Measurements from ENCODE around the gene TMEM272. TPM values are rescaled to one million over a fixed set of nuclear protein-coding genes. Genes with fewer than 3 reads are reported as not detected.

The TMEM272 gene
- total and polyA plus RNA-seq, 2 of the 4 experiments (the other 2 are of a cell fraction) = not detected

DNA sequence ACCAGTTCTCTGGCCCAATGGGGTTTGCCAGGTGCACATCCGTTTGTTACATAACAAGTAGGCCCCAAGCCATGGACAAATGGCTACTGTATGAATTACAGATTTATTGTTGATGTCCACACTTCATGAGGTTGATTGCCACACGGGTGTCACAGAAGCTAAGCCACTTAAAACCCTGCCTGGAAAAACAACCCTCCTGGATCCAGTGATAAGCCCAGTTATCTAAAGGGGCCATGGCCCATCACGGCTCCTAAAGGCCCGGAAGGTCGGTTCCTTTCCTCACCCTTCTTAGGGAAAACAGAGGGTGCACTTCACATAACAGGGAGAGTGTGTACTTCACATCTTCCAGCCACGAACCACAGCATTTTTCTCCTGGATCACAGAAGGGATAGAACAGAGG lies 4.1 kb downstream of the TMEM272 start:
- no peak overlapping the region for H4K5ac ChIP-seq (ENCODE audit: low read depth, low read length)
- no peaks in the 10 kb centered on the region for H3K36me3 ChIP-seq (ENCODE audit: control insufficient read depth, insufficient read depth, low read length)
- no peak overlapping the region for H3K18ac ChIP-seq (ENCODE audit: low read depth, low read length)
- dilution Hi-C loops (cut with HindIII; ENCODE audit: low sequenced_read_pairs, unreplicated experiment) = no loop called here
- H2AK5ac ChIP-seq (ENCODE audit: low read depth, low read length) = no peak overlapping the region
- H3K27me3 ChIP-seq (ENCODE audit: control insufficient read depth, insufficient read depth, low read length) = peaks cover 38% of the 10 kb centered on the region
- H3K9me1 ChIP-seq (ENCODE audit: insufficient read depth, low read length) = no peaks in the 10 kb centered on the region
- H2AFZ ChIP-seq (replicated peaks; ENCODE audit: low read length, poor library complexity) = no peak overlapping the region
- H3K23ac ChIP-seq (ENCODE audit: low read depth, low read length) = no peak overlapping the region
- BruUV-seq (replicated peaks) = no TSS peak
- no peaks in the 10 kb centered on the region for H3K9me3 ChIP-seq (ENCODE audit: control insufficient read depth, insufficient read depth, low read length)
- H3K14ac ChIP-seq (replicated peaks; ENCODE audit: low read depth, low read length) = no peak overlapping the region
- ChIA-PET CTCF (no interaction called here), POLR2A (ENCODE audit: unreplicated experiment) (no interaction called here)
- H2BK20ac ChIP-seq (ENCODE audit: low read depth, low read length) = no peak overlapping the region
- intact Hi-C loops (cut with micrococcal nuclease) = no loop called here
- no peak overlapping the region for H3K4me3 ChIP-seq (ENCODE audit: insufficient read depth, low read depth, low read length)
- TF ChIP-seq NFE2L2 (IDR thresholded peaks at IDR 0.05; ENCODE audit: low read depth, low read length) (no peak), ELK1 (IDR thresholded peaks at IDR 0.05; ENCODE audit: borderline replicate concordance, low read depth, low read length) (no peak), SMC3 (IDR thresholded peaks at IDR 0.05; ENCODE audit: low read depth, low read length) (no peak), MAFK (IDR thresholded peaks at IDR 0.05; ENCODE audit: low read depth, low read length) (no peak), RAD21 (IDR thresholded peaks at IDR 0.05; ENCODE audit: low read length) (no peak), BHLHE40 (IDR thresholded peaks at IDR 0.05; ENCODE audit: low read depth, low read length) (no peak), CEBPB (IDR thresholded peaks at IDR 0.05; ENCODE audit: low read depth, low read length) (no peak), USF2 (IDR thresholded peaks at IDR 0.05; ENCODE audit: low read depth, low read length) (no peak), POLR2A (IDR thresholded peaks at IDR 0.05; ENCODE audit: low read depth, low read length) (no peak), RCOR1 (IDR thresholded peaks at IDR 0.05; ENCODE audit: insufficient replicate concordance, low read length) (no peak), CTCF (conservative IDR thresholded peaks at IDR 0.05; ENCODE audit: low read depth, low read length) (no peak), FOS (IDR thresholded peaks at IDR 0.05; ENCODE audit: low read depth, low read length) (no peak), CHD1 (IDR thresholded peaks at IDR 0.05; ENCODE audit: low read depth, low read length) (no peak), MXI1 (IDR thresholded peaks at IDR 0.05; ENCODE audit: borderline replicate concordance, low read depth, low read length) (no peak), MAZ (IDR thresholded peaks at IDR 0.05; ENCODE audit: borderline replicate concordance, low read depth, low read length) (no peak), RFX5 (IDR thresholded peaks at IDR 0.05; ENCODE audit: low read depth, low read length) (no peak)
- H2BK15ac ChIP-seq (ENCODE audit: low read depth, low read length) = no peak overlapping the region
- DNase-seq = no peak
- H3K79me1 ChIP-seq (ENCODE audit: low read depth in 1 of 2, low read length in 2 of 2) = no peaks in the 10 kb centered on the region
- no peak overlapping the region for H2BK120ac ChIP-seq (ENCODE audit: low read depth, low read length)
- no peaks in the 10 kb centered on the region for H4K20me1 ChIP-seq (ENCODE audit: insufficient read depth, low read length)
- H3K4ac ChIP-seq (ENCODE audit: low read depth, low read length) = no peak overlapping the region
- no peak overlapping the region for H3K9ac ChIP-seq (ENCODE audit: low read depth, low read length)
- no peak for ATAC-seq (ENCODE audit: low read depth)
- no peak overlapping the region for H2AK9ac ChIP-seq (replicated peaks; ENCODE audit: low read depth, low read length, poor library complexity)
- H4K91ac ChIP-seq (ENCODE audit: insufficient read depth, low read depth, low read length) = no peak overlapping the region
- WGBS, 2 experiments (ENCODE audit: extremely low coverage in 2 of 2, insufficient read length in 1 of 2) = no CpG with 5 or more reads among the region's 6 CpGs
- in situ Hi-C loops (cut with MboI; ENCODE audit: low sequenced_read_pairs) = no loop called here
- H3K4me1 ChIP-seq (ENCODE audit: control insufficient read depth, insufficient read depth, low read length) = no peaks in the 10 kb centered on the region
- no peak overlapping the region for H2BK5ac ChIP-seq (ENCODE audit: low read depth, low read length, poor library complexity, severe bottlenecking)
- H3K4me2 ChIP-seq (ENCODE audit: low read depth, low read length) = no peak overlapping the region
- no peak overlapping the region for H3K56ac ChIP-seq (ENCODE audit: extremely low read depth, insufficient read depth, low read length)
- H3K27ac ChIP-seq (ENCODE audit: insufficient read depth, low read length) = no peak overlapping the region
- H4K8ac ChIP-seq (ENCODE audit: low read depth in 2 of 2, low read length in 2 of 2) = no peak overlapping the region
